DMS114 treated with DMSO at 0.1 percent for 48 hours (cell line): Measurements from ENCODE around the gene FUS.

Experiments
- DNase-seq: peaks from one replicate; lab custom pipeline; 2025; ENCODE audit not compliant: unreplicated experiment; lab: John Stamatoyannopoulos, UW

The FUS gene

GRCh38 chr16:31201582-31202413 lies 21.9 kb downstream of the FUS start:
- DNase-seq, result no peak

- DNase-seq, result no peak
These were observed 22.8 kb downstream of the FUS start, which contains the start of gene PYCARD for GRCh38 chr16:31202414-31203375. TSS of gene PYCARD (minus strand) at chr16:31202760. CDS start at chr16:31202690, 70 bp downstream.

GRCh38 chr16:31204871-31205666 lies 25.1 kb downstream of the FUS start:
- no peak for DNase-seq

- no peak for DNase-seq
These were observed 26.8 kb downstream of the FUS start for GRCh38 chr16:31206776-31207175.

- DNase-seq, result no peak
These were observed 33.4 kb downstream of the FUS start for GRCh38 chr16:31213342-31213741.

GRCh38 chr16:31213877-31214707 lies 34.2 kb downstream of the FUS start, which contains the start of gene TRIM72:
TSS of gene TRIM72 (plus strand) at chr16:31214119. CDS start at chr16:31214739, 620 bp downstream.
- no peak for DNase-seq

GRCh38 chr16:31214708-31215286 lies 34.9 kb downstream of the FUS start:
- no peak for DNase-seq

GRCh38 chr16:31215287-31216162 lies 35.6 kb downstream of the FUS start:
- no peak for DNase-seq

GRCh38 chr16:31216422-31217135 lies 36.6 kb downstream of the FUS start, which contains the start of gene PYDC1:
TSS of gene PYDC1 (minus strand) at chr16:31217135. CDS start at chr16:31217028, 107 bp downstream.
- DNase-seq, result no peak

GRCh38 chr16:31217136-31217530 lies 37.2 kb downstream of the FUS start:
- DNase-seq, result no peak

GRCh38 chr16:31219154-31219741 lies 39.3 kb downstream of the FUS start:
- DNase-seq, result no peak

GRCh38 chr16:31221357-31222160 lies 41.6 kb downstream of the FUS start:
- DNase-seq, result no peak

- DNase-seq, result no peak
These were observed 43.1 kb downstream of the FUS start for GRCh38 chr16:31223044-31223443.

GRCh38 chr16:31224092-31224955 lies 44.4 kb downstream of the FUS start:
- DNase-seq, result no peak

- DNase-seq, result no peak
These were observed 45.3 kb downstream of the FUS start for GRCh38 chr16:31225193-31225592.

GRCh38 chr16:31228206-31228605 lies 48.3 kb downstream of the FUS start:
- DNase-seq, result no peak
